Measurements from ENCODE around the gene ABCB6.
A peak's percentile ranks its signal among the peaks of the same experiment; 100 is the strongest.

The ABCB6 gene

GRCh38 chr2:219178377-219179175 lies 40.2 kb downstream of the ABCB6 start:
- no peaks in the 10 kb centered on the region for H3K36me3 ChIP-seq (ENCODE audit: low read length)
- H2AFZ ChIP-seq (ENCODE audit: low read depth, low read length, severe bottlenecking) = peak overlapping the region; percentile 66
- no peaks in the 10 kb centered on the region for H4K20me1 ChIP-seq (ENCODE audit: low read depth, low read length)
- peak overlapping the region; percentile 98 for H3K27ac ChIP-seq (ENCODE audit: low read depth, low read length)
- TF ChIP-seq CTCF (IDR thresholded peaks at IDR 0.05; ENCODE audit: insufficient read depth, low read length, poor library complexity, severe bottlenecking) (peak; percentile 10), EZH2phosphoT487 (conservative IDR thresholded peaks at IDR 0.05; ENCODE audit: low read length) (no peak)
- H3K4me2 ChIP-seq (ENCODE audit: low read depth, low read length, poor library complexity, severe bottlenecking) = peak overlapping the region; percentile 73
- H3K27me3 ChIP-seq (ENCODE audit: low read length) = no peaks in the 10 kb centered on the region
- no peaks in the 10 kb centered on the region for H3K9me2 ChIP-seq (replicated peaks; ENCODE audit: insufficient read depth, low read length)
- peak overlapping the region; percentile 99 for H3K9ac ChIP-seq (ENCODE audit: low read length)
- H3K4me3 ChIP-seq (ENCODE audit: insufficient read depth, low read length, poor library complexity, severe bottlenecking) = peak overlapping the region; percentile 96
- no peaks in the 10 kb centered on the region for H3K9me3 ChIP-seq (ENCODE audit: insufficient read depth, low read length)
- peaks cover 20% of the 10 kb centered on the region for H3K79me2 ChIP-seq (ENCODE audit: insufficient read depth, low read length)
- H3F3A ChIP-seq (ENCODE audit: insufficient read depth) = peaks cover 15% of the 10 kb centered on the region

- H3K9ac ChIP-seq (ENCODE audit: low read length) = peak within 1 kb of the TSS; percentile 99
- no peaks in the 10 kb centered on the region for H4K20me1 ChIP-seq (ENCODE audit: low read depth, low read length)
- TF ChIP-seq CTCF (IDR thresholded peaks at IDR 0.05; ENCODE audit: insufficient read depth, low read length, poor library complexity, severe bottlenecking) (peak; percentile 24), EZH2phosphoT487 (conservative IDR thresholded peaks at IDR 0.05; ENCODE audit: low read length) (no peak)
- no peaks in the 10 kb centered on the region for H3K27me3 ChIP-seq (ENCODE audit: low read length)
- H3K36me3 ChIP-seq (ENCODE audit: low read length) = no peaks in the 10 kb centered on the region
- H3F3A ChIP-seq (ENCODE audit: insufficient read depth) = peaks cover 15% of the 10 kb centered on the region
- H3K9me3 ChIP-seq (ENCODE audit: insufficient read depth, low read length) = no peaks in the 10 kb centered on the region
- H2AFZ ChIP-seq (ENCODE audit: low read depth, low read length, severe bottlenecking) = peak within 1 kb of the TSS; percentile 93
- H3K27ac ChIP-seq (ENCODE audit: low read depth, low read length) = peak within 1 kb of the TSS; percentile 98
- H3K4me3 ChIP-seq (ENCODE audit: insufficient read depth, low read length, poor library complexity, severe bottlenecking) = peak within 1 kb of the TSS; percentile 96
- peaks cover 20% of the 10 kb centered on the region for H3K79me2 ChIP-seq (ENCODE audit: insufficient read depth, low read length)
- peak within 1 kb of the TSS; percentile 100 for H3K4me2 ChIP-seq (ENCODE audit: low read depth, low read length, poor library complexity, severe bottlenecking)
- H3K9me2 ChIP-seq (replicated peaks; ENCODE audit: insufficient read depth, low read length) = no peaks in the 10 kb centered on the region
Observed at GRCh38 chr2:219177552-219178376, 41.0 kb downstream of the ABCB6 start, which contains the start of gene RETREG2. Gene RETREG2 (plus strand): TSS chr2:219178275. CDS start chr2:219178353, 78 bp downstream.

- Histone ChIP-seq H3K9me2 (replicated peaks; ENCODE audit: insufficient read depth, low read length) (no peaks in the 10 kb centered on the region), H3K79me2 (ENCODE audit: insufficient read depth, low read length) (peaks cover 20% of the 10 kb centered on the region)
- TF ChIP-seq EZH2phosphoT487 (conservative IDR thresholded peaks at IDR 0.05; ENCODE audit: low read length) = no peak
- TF ChIP-seq CTCF (IDR thresholded peaks at IDR 0.05; ENCODE audit: insufficient read depth, low read length, poor library complexity, severe bottlenecking) = no peak
Observed at GRCh38 chr2:219176818-219177551, 41.8 kb downstream of the ABCB6 start, which contains the start of gene CNPPD1. Gene CNPPD1 (minus strand): TSS chr2:219176925. CDS start chr2:219176828, 97 bp downstream.

More at GRCh38 chr2:219176818-219177551, 41.8 kb downstream of the ABCB6 start, which contains the start of gene CNPPD1:
- no peaks in the 10 kb centered on the region for H3K36me3 ChIP-seq (ENCODE audit: low read length)
- peak within 1 kb of the TSS; percentile 99 for H3K9ac ChIP-seq (ENCODE audit: low read length)
- peak within 1 kb of the TSS; percentile 96 for H3K4me3 ChIP-seq (ENCODE audit: insufficient read depth, low read length, poor library complexity, severe bottlenecking)
- peak within 1 kb of the TSS; percentile 93 for H2AFZ ChIP-seq (ENCODE audit: low read depth, low read length, severe bottlenecking)
- H3K4me2 ChIP-seq (ENCODE audit: low read depth, low read length, poor library complexity, severe bottlenecking) = peak within 1 kb of the TSS; percentile 100
- H3K27me3 ChIP-seq (ENCODE audit: low read length) = no peaks in the 10 kb centered on the region
- no peaks in the 10 kb centered on the region for H3K9me3 ChIP-seq (ENCODE audit: insufficient read depth, low read length)
- H3F3A ChIP-seq (ENCODE audit: insufficient read depth) = peaks cover 15% of the 10 kb centered on the region
- H4K20me1 ChIP-seq (ENCODE audit: low read depth, low read length) = no peaks in the 10 kb centered on the region
- H3K27ac ChIP-seq (ENCODE audit: low read depth, low read length) = peak within 1 kb of the TSS; percentile 98
